IMR-90 (cell line): ENCODE results near the gene ADGRL3. TPM values are rescaled to one million over a fixed set of nuclear protein-coding genes. Genes with fewer than 3 reads are reported as not detected.

Experiments
- ATAC-seq: fragments of 200-7000 bp; cut with Tn5 transposase; 2 replicates; pipeline ENCODE4 v1.9.1; 2020; ENCODE audit warnings: low read depth, mild to moderate bottlenecking, moderate library complexity
- BruUV-seq: library from RNA; stranded (reverse); fragments of 400-500 nt; replicated peaks from 2 replicates; lab custom pipeline; 2021; lab: Mats Ljungman, UMichigan
- CTCF ChIA-PET: fragments of 300-600 bp; formaldehyde crosslinking; extraction: SDS; loops from one replicate; lab custom pipeline; 2021; ENCODE audit warnings: antibody characterized with exemption; lab: Yijun Ruan, JAX
- POLR2A ChIA-PET: fragments of 300-600 bp; sonication (Branson Sonifier 250); formaldehyde crosslinking; loops from one replicate; lab custom pipeline; 2022; ENCODE audit warnings: antibody characterized with exemption; ENCODE audit not compliant: unreplicated experiment; lab: Charles Lee
- DNase-seq: peaks from one replicate; pipeline ENCODE4 v3.0.0; 2013
- H2AFZ ChIP-seq: replicated peaks from 2 replicates; pipeline ENCODE3; 2013; ENCODE audit warnings: low read length, mild to moderate bottlenecking; ENCODE audit not compliant: poor library complexity
- H2AK5ac ChIP-seq: 2 replicates; pipeline ENCODE4 v1.6.1; 2013; ENCODE audit warnings: low read depth, low read length, inconsistent platforms
- H2AK9ac ChIP-seq: replicated peaks from 2 replicates; pipeline ENCODE3; 2013; ENCODE audit warnings: mild to moderate bottlenecking, low read depth, low read length, moderate library complexity; ENCODE audit not compliant: poor library complexity
- H2BK120ac ChIP-seq: 2 replicates; pipeline ENCODE4 v1.6.1; 2013; ENCODE audit warnings: low read depth, low read length, inconsistent platforms
- H2BK15ac ChIP-seq: 3 replicates; pipeline ENCODE4 v1.6.1; 2013; ENCODE audit warnings: low read depth, low read length, inconsistent platforms
- H2BK20ac ChIP-seq: 2 replicates; pipeline ENCODE4 v1.6.1; 2013; ENCODE audit warnings: low read depth, mild to moderate bottlenecking, inconsistent platforms, low read length, moderate library complexity
- H2BK5ac ChIP-seq: 2 replicates; pipeline ENCODE4 v1.6.1; 2013; ENCODE audit warnings: mild to moderate bottlenecking, low read depth, low read length, inconsistent platforms; ENCODE audit not compliant: poor library complexity, severe bottlenecking
- H3K14ac ChIP-seq: replicated peaks from 2 replicates; pipeline ENCODE4 v1.6.1; 2013; ENCODE audit warnings: low read depth, low read length, inconsistent platforms
- H3K18ac ChIP-seq: 2 replicates; pipeline ENCODE4 v1.6.1; 2013; ENCODE audit warnings: low read depth, low read length, control low read depth
- H3K23ac ChIP-seq: 2 replicates; pipeline ENCODE4 v1.6.1; 2013; ENCODE audit warnings: low read depth, low read length, inconsistent platforms
- H3K27ac ChIP-seq: 2 replicates; pipeline ENCODE4 v1.5.1; 2013; ENCODE audit warnings: mild to moderate bottlenecking, control low read depth, low read length; ENCODE audit not compliant: insufficient read depth
- H3K27me3 ChIP-seq: 2 replicates; pipeline ENCODE4 v1.6.1; 2013; ENCODE audit warnings: low read length; ENCODE audit not compliant: control insufficient read depth, insufficient read depth
- H3K36me3 ChIP-seq: 2 replicates; pipeline ENCODE4 v1.6.1; 2013; ENCODE audit warnings: low read length, mixed read lengths; ENCODE audit not compliant: control insufficient read depth, insufficient read depth
- H3K4ac ChIP-seq: 2 replicates; pipeline ENCODE4 v1.6.1; 2013; ENCODE audit warnings: low read depth, low read length, inconsistent platforms
- H3K4me1 ChIP-seq: 2 replicates; pipeline ENCODE4 v1.6.1; 2013; ENCODE audit warnings: low read length, mixed read lengths; ENCODE audit not compliant: control insufficient read depth, insufficient read depth
- H3K4me2 ChIP-seq: 2 replicates; pipeline ENCODE4 v1.6.1; 2013; ENCODE audit warnings: low read depth, mild to moderate bottlenecking, control low read depth, low read length, moderate library complexity
- H3K4me3 ChIP-seq: 2 replicates; pipeline ENCODE4 v1.5.1; 2013; ENCODE audit warnings: low read depth, mild to moderate bottlenecking, control low read depth, low read length, moderate library complexity; ENCODE audit not compliant: insufficient read depth
- H3K56ac ChIP-seq: 2 replicates; pipeline ENCODE4 v1.6.1; 2013; ENCODE audit warnings: low read length, inconsistent platforms; ENCODE audit not compliant: insufficient read depth; ENCODE audit errors: extremely low read depth
- H3K79me1 ChIP-seq, 2 experiments: 2 replicates each; pipeline ENCODE4 v1.6.1; 2013; ENCODE audit warnings: low read length in 2 of 2, inconsistent platforms in 1 of 2, low read depth in 1 of 2
- H3K9ac ChIP-seq: 2 replicates; pipeline ENCODE4 v1.6.1; 2013; ENCODE audit warnings: low read depth, low read length, control low read depth
- H3K9me1 ChIP-seq: 2 replicates; pipeline ENCODE4 v1.6.1; 2013; ENCODE audit warnings: low read length, inconsistent platforms; ENCODE audit not compliant: insufficient read depth
- H3K9me3 ChIP-seq: 2 replicates; pipeline ENCODE4 v1.6.1; 2013; ENCODE audit warnings: low read length; ENCODE audit not compliant: control insufficient read depth, insufficient read depth
- H4K20me1 ChIP-seq: 2 replicates; pipeline ENCODE4 v1.6.1; 2013; ENCODE audit warnings: low read length, inconsistent platforms; ENCODE audit not compliant: insufficient read depth
- H4K5ac ChIP-seq: 2 replicates; pipeline ENCODE4 v1.6.1; 2013; ENCODE audit warnings: mild to moderate bottlenecking, low read depth, low read length, control low read depth
- H4K8ac ChIP-seq, 2 experiments: 2 replicates each; pipeline ENCODE4 v1.6.1; 2013; ENCODE audit warnings: low read depth in 2 of 2, low read length in 2 of 2, control low read depth in 1 of 2, inconsistent platforms in 1 of 2
- H4K91ac ChIP-seq: 2 replicates; pipeline ENCODE4 v1.6.1; 2013; ENCODE audit warnings: low read depth, low read length, inconsistent platforms; ENCODE audit not compliant: insufficient read depth
- BHLHE40 ChIP-seq: fragments of 150-350 bp; IDR thresholded peaks from 2 replicates; pipeline ENCODE4 v1.6.1; 2016; ENCODE audit warnings: mild to moderate bottlenecking, low read depth, low read length
- CEBPB ChIP-seq: IDR thresholded peaks from 2 replicates; pipeline ENCODE4 v1.6.1; 2012; ENCODE audit warnings: low read depth, low read length, improper control_type of control experiment
- FOS ChIP-seq: fragments of 150-350 bp; IDR thresholded peaks from 2 replicates; pipeline ENCODE4 v1.6.1; 2016; ENCODE audit warnings: low read depth, low read length
- MAFK ChIP-seq: IDR thresholded peaks from 2 replicates; pipeline ENCODE4 v1.6.1; 2012; ENCODE audit warnings: low read depth, low read length, improper control_type of control experiment
- MAZ ChIP-seq: IDR thresholded peaks from 2 replicates; pipeline ENCODE4 v1.6.1; 2012; ENCODE audit warnings: low read depth, mild to moderate bottlenecking, low read length, improper control_type of control experiment, moderate library complexity, borderline replicate concordance
- NFE2L2 ChIP-seq: fragments of 150-350 bp; IDR thresholded peaks from 2 replicates; pipeline ENCODE4 v1.6.1; 2016; ENCODE audit warnings: low read depth, mild to moderate bottlenecking, low read length
- POLR2A ChIP-seq: IDR thresholded peaks from 2 replicates; pipeline ENCODE4 v1.6.1; 2012; ENCODE audit warnings: mild to moderate bottlenecking, low read depth, low read length
- RCOR1 ChIP-seq: IDR thresholded peaks from 2 replicates; pipeline ENCODE4 v1.6.1; 2012; ENCODE audit warnings: mild to moderate bottlenecking, low read length, improper control_type of control experiment; ENCODE audit not compliant: insufficient replicate concordance
- SMC3 ChIP-seq: fragments of 150-350 bp; IDR thresholded peaks from 2 replicates; pipeline ENCODE4 v1.6.1; 2016; ENCODE audit warnings: low read depth, mild to moderate bottlenecking, antibody characterized with exemption, low read length, moderate library complexity
- WGBS, 2 experiments: methylation state at CpG; one replicate each; pipeline versions ENCODE4 v1.1.5 to v1.1.7; 2013; ENCODE audit warnings: missing lambda C conversion rate in 2 of 2; ENCODE audit not compliant: insufficient read length in 1 of 2; ENCODE audit errors: extremely low coverage in 2 of 2; 5-methylcytosine and 5-hydroxymethylcytosine counted together
- dilution Hi-C: fragments of 300-500 bp; cut with HindIII; formaldehyde crosslinking; loops from one replicate; pipeline ENCODE4 v1.14.3; 2018; ENCODE audit warnings: low sequenced_read_pairs; ENCODE audit not compliant: unreplicated experiment
- in situ Hi-C: fragments of 300-500 bp; cut with MboI; formaldehyde crosslinking; loops from 3 replicates; pipeline ENCODE4 v1.14.3; 2019; ENCODE audit warnings: low sequenced_read_pairs, inconsistent platforms, mixed read lengths
- intact Hi-C: fragments of 100-400 bp; cut with micrococcal nuclease; formaldehyde crosslinking; loops from 2 replicates; pipeline ENCODE4 v1.10.0; 2022
- polyA plus RNA-seq, 3 experiments: library from polyadenylated mRNA; depleted of rRNA; stranded (reverse); fragments of >200 nt; gene quantifications; 2 replicates each; pipeline ENCODE4 v1.2.3, GENCODE V29; 2012; ENCODE audit warnings: low replicate concordance in 1 of 3
- total RNA-seq: library from RNA; depleted of rRNA; stranded (reverse); fragments of >200 nt; gene quantifications from 2 replicates; pipeline ENCODE4 v1.2.3, GENCODE V29; 2012
- TF ChIP-seq, protein P1 (sequence below): conservative IDR thresholded peaks from 2 replicates; pipeline ENCODE4 v1.5.1; 2012; ENCODE audit warnings: mild to moderate bottlenecking, low read depth, low read length, improper control_type of control experiment
- TF ChIP-seq, protein P2 (sequence below): fragments of 150-350 bp; IDR thresholded peaks from 2 replicates; pipeline ENCODE4 v1.6.1; 2017; ENCODE audit warnings: mild to moderate bottlenecking, antibody characterized with exemption, low read length, low read depth

ADGRL3 gene
- total and polyA plus RNA-seq, 2 of the 4 experiments (the other 2 are of a cell fraction): 0.46 to 2.5 TPM

GRCh38 chr4:61440321-61440720, 240.2 kb downstream of the ADGRL3 start:
- Histone ChIP-seq H2BK120ac (no peak overlapping the region), H3K36me3 (no peaks in the 10 kb centered on the region), H3K9me3 (no peaks in the 10 kb centered on the region), H3K18ac (no peak overlapping the region), H3K9ac (no peak overlapping the region), H4K5ac (no peak overlapping the region), H3K27ac (no peak overlapping the region), H4K20me1 (no peaks in the 10 kb centered on the region), H4K91ac (no peak overlapping the region), H3K27me3 (no peaks in the 10 kb centered on the region), H2BK5ac (no peak overlapping the region), H3K56ac (no peak overlapping the region), H3K4ac (no peak overlapping the region), H2BK15ac (no peak overlapping the region), H2AK9ac (no peak overlapping the region), H3K4me3 (no peak overlapping the region), H2AK5ac (no peak overlapping the region), H3K79me1 (no peaks in the 10 kb centered on the region), H2BK20ac (no peak overlapping the region), H3K4me2 (no peak overlapping the region), H3K23ac (no peak overlapping the region), H2AFZ (no peak overlapping the region), H3K14ac (no peak overlapping the region), H3K9me1 (no peaks in the 10 kb centered on the region), H3K4me1 (peaks cover 3% of the 10 kb centered on the region; the same call in 1 of the 2 replicates), H4K8ac (no peak overlapping the region)
- ChIA-PET POLR2A (no interaction called here), CTCF (no interaction called here)
- TF ChIP-seq RCOR1 (no peak), BHLHE40 (no peak), CEBPB (no peak), MAZ (no peak), POLR2A (no peak), NFE2L2 (no peak), SMC3 (no peak), MAFK (no peak), FOS (no peak)
- TF ChIP-seq, protein P1, sequence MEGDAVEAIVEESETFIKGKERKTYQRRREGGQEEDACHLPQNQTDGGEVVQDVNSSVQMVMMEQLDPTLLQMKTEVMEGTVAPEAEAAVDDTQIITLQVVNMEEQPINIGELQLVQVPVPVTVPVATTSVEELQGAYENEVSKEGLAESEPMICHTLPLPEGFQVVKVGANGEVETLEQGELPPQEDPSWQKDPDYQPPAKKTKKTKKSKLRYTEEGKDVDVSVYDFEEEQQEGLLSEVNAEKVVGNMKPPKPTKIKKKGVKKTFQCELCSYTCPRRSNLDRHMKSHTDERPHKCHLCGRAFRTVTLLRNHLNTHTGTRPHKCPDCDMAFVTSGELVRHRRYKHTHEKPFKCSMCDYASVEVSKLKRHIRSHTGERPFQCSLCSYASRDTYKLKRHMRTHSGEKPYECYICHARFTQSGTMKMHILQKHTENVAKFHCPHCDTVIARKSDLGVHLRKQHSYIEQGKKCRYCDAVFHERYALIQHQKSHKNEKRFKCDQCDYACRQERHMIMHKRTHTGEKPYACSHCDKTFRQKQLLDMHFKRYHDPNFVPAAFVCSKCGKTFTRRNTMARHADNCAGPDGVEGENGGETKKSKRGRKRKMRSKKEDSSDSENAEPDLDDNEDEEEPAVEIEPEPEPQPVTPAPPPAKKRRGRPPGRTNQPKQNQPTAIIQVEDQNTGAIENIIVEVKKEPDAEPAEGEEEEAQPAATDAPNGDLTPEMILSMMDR: no peak
- TF ChIP-seq, protein P2, sequence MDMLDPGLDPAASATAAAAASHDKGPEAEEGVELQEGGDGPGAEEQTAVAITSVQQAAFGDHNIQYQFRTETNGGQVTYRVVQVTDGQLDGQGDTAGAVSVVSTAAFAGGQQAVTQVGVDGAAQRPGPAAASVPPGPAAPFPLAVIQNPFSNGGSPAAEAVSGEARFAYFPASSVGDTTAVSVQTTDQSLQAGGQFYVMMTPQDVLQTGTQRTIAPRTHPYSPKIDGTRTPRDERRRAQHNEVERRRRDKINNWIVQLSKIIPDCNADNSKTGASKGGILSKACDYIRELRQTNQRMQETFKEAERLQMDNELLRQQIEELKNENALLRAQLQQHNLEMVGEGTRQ: no peak
- in situ Hi-C loops (no loop called here), dilution Hi-C loops (no loop called here), intact Hi-C loops (no loop called here)
- whole genome bisulfite sequencing, 2 experiments: no CpG with 5 or more reads among the region's 4 CpGs
- ATAC-seq: no peak
- DNase-seq: no peak
- no TSS peak for BruUV-seq
